ENCODE results near the gene MEGF6. TPM values are rescaled to one million over a fixed set of nuclear protein-coding genes. Genes with fewer than 3 reads are reported as not detected.

Gene MEGF6
- total RNA-seq, 1 experiment from 2014 or later, result 21.3 TPM

DNA sequence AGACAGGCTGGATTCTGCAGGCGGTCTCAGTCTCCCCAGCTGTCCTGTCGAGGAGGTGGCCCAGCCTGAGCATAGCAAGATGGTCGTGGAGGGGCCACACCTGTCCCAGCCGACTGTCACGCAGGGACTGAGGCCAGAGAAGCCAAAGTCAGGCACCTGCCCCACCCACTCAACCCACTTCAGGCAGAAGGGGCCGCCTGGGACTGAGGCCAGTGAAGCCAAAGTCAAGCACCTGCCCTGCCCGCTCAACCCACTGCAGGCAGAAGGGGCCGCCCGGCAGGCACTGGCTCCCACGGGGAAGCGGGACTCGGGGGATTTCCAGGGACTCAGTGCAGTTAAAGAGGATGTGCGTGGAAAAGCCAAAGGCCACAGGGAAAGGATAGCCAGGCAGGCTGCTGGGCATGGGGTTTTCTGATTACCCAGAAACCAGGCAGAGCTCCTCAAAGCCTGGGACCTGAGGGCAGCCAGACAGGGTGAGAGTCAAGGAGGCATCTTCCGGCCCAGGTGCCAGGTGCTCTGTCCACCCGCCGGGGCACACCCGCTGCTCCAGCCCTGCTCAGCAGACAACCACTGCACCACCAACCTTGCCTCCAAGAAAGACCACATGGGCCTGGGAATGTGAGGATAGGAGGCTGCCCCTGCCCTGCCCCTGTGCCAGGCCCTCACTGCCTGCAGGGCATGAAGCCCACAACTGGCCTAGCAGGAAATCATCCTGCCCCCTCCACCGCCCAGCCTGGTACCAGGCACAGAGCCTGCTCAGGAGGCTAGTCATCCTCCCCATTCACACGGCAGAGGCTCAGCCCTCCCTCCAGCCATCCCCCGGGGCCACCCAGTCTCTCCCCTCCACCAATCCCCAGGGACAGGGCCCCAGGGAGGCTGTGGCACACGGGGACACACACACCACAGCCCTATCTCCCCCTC lies 41.0 kb downstream of the MEGF6 start:
- Histone ChIP-seq H2AK5ac (ENCODE audit: insufficient read length, low read length) (no peak overlapping the region), H3K4me1 (ENCODE audit: insufficient read depth, low read length) (no peaks in the 10 kb centered on the region), H3K23ac (ENCODE audit: insufficient read length, low read depth, low read length) (no peak overlapping the region), H4K20me1 (ENCODE audit: control insufficient read depth, insufficient read depth, insufficient read length) (no peaks in the 10 kb centered on the region), H4K8ac (replicated peaks; ENCODE audit: insufficient read length, low read depth, low read length) (no peak overlapping the region), H3T11ph (ENCODE audit: low read length) (no peak overlapping the region), H3K23me2 (ENCODE audit: insufficient read length, low read depth, low read length, poor library complexity, severe bottlenecking) (no peaks in the 10 kb centered on the region), H3K27ac (ENCODE audit: insufficient read length, low read depth, low read length) (no peak overlapping the region), H4K91ac (ENCODE audit: insufficient read length, low read depth, low read length) (no peak overlapping the region), H2BK120ac (ENCODE audit: low read depth, low read length, poor library complexity, severe bottlenecking) (no peak overlapping the region), H3K9ac (ENCODE audit: extremely low read depth, insufficient read length, low read length) (no peak overlapping the region), H3K18ac (ENCODE audit: insufficient read length, low read depth, low read length) (no peak overlapping the region), H2BK12ac (ENCODE audit: insufficient read length, low read depth, low read length) (no peak overlapping the region), H3K27me3 (ENCODE audit: insufficient read depth, low read length) (no peaks in the 10 kb centered on the region), H3K79me2 (ENCODE audit: insufficient read depth, low read length) (no peaks in the 10 kb centered on the region), H3K14ac (ENCODE audit: insufficient read depth, low read length) (no peak overlapping the region; the same call in 1 of the 2 replicates), H2AFZ (ENCODE audit: low read length) (no peak overlapping the region), H3K56ac (ENCODE audit: insufficient read length, low read depth, low read length) (no peak overlapping the region), H2BK5ac (ENCODE audit: insufficient read length, low read length) (no peak overlapping the region), H4K5ac (ENCODE audit: insufficient read length, low read depth, low read length) (no peak overlapping the region), H3K4me2 (ENCODE audit: insufficient read depth, insufficient read length, low read length) (no peak overlapping the region), H3K9me3 (ENCODE audit: control insufficient read depth, low read depth, low read length) (no peaks in the 10 kb centered on the region), H3K79me1 (ENCODE audit: insufficient read depth, low read depth, low read length, poor library complexity, severe bottlenecking) (no peaks in the 10 kb centered on the region), H2BK20ac (ENCODE audit: low read depth, low read length, poor library complexity, severe bottlenecking) (no peak overlapping the region), H3K4ac (ENCODE audit: low read depth, low read length) (no peak overlapping the region), H2BK15ac (ENCODE audit: low read depth, low read length) (no peak overlapping the region)
- TF ChIP-seq, protein P1, sequence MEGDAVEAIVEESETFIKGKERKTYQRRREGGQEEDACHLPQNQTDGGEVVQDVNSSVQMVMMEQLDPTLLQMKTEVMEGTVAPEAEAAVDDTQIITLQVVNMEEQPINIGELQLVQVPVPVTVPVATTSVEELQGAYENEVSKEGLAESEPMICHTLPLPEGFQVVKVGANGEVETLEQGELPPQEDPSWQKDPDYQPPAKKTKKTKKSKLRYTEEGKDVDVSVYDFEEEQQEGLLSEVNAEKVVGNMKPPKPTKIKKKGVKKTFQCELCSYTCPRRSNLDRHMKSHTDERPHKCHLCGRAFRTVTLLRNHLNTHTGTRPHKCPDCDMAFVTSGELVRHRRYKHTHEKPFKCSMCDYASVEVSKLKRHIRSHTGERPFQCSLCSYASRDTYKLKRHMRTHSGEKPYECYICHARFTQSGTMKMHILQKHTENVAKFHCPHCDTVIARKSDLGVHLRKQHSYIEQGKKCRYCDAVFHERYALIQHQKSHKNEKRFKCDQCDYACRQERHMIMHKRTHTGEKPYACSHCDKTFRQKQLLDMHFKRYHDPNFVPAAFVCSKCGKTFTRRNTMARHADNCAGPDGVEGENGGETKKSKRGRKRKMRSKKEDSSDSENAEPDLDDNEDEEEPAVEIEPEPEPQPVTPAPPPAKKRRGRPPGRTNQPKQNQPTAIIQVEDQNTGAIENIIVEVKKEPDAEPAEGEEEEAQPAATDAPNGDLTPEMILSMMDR (conservative IDR thresholded peaks at IDR 0.05), result no peak
- no peak overlapping the region; a peak in 1 of 7 replicates for H3K27ac Mint-ChIP-seq
- no peak overlapping the region for H3K4me3 Mint-ChIP-seq
- peaks cover under 1 to 2% (median 2%) of the 10 kb centered on the region in 3 experiments; a peak in 4 of 7 replicates for H3K36me3 Mint-ChIP-seq (ENCODE audit: insufficient read depth in 1 of 3, low read depth in 3 of 3)
- H3K27me3 Mint-ChIP-seq (ENCODE audit: low read depth), result no peaks in the 10 kb centered on the region; the same call in 1 of the 2 replicates
- no peak for DNase-seq
- no peaks in the 10 kb centered on the region for H3K9me3 Mint-ChIP-seq
- H3K4me1 Mint-ChIP-seq, result no peaks in the 10 kb centered on the region
- WGBS (ENCODE audit: extremely low coverage, insufficient read length, low lambda C conversion rate), result no CpG with 5 or more reads among the region's 21 CpGs
